K562 (cell line): ENCODE measurements around the gene CRACR2B. TPM values are rescaled to one million over a fixed set of nuclear protein-coding genes. Genes with fewer than 3 reads are reported as not detected.

Experiments used
- CBX8 ChIP-seq: fragments of 200-600 bp; sonication (generic); IDR thresholded peaks from 2 replicates; pipeline ENCODE4 v1.6.1; 2012; ENCODE audit warnings: borderline replicate concordance, mixed run types, low read depth, mild to moderate bottlenecking, moderate library complexity, mixed read lengths, low read length, control low read depth, inconsistent platforms; ENCODE audit not compliant: poor library complexity, severe bottlenecking; ENCODE audit errors: extremely low read depth
- FOXJ3 ChIP-seq: sonication (generic); formaldehyde crosslinking; IDR thresholded peaks from 2 replicates; pipeline ENCODE4 v1.4.0; 2020; ENCODE audit warnings: mild to moderate bottlenecking, missing genetic modification reagents
- GATAD2B ChIP-seq: fragments of 450-650 bp; IDR thresholded peaks from 2 replicates; pipeline ENCODE4 v1.6.1; 2017; ENCODE audit warnings: mild to moderate bottlenecking, borderline replicate concordance
- GTF2A2 ChIP-seq: IDR thresholded peaks from 2 replicates; pipeline ENCODE4 v1.6.1; 2016; ENCODE audit warnings: mild to moderate bottlenecking, missing genetic modification characterization, missing compliant biosample characterization
- GTF2E2 ChIP-seq: fragments of 200-800 bp; sonication (Bioruptor generic); IDR thresholded peaks from 2 replicates; pipeline ENCODE4 v1.6.1; 2016; ENCODE audit warnings: missing genetic modification characterization, missing compliant biosample characterization
- KLF16 ChIP-seq: IDR thresholded peaks from 2 replicates; pipeline ENCODE4 v1.6.1; 2016; ENCODE audit warnings: antibody characterized with exemption
- MXI1 ChIP-seq: IDR thresholded peaks from 2 replicates; pipeline ENCODE4 v1.6.1; 2011; ENCODE audit warnings: low read depth, mild to moderate bottlenecking, improper control_type of control experiment, low read length
- NRF1 ChIP-seq, 2 experiments: fragments of 450-650 bp; IDR thresholded peaks in 1 of 2; conservative IDR thresholded peaks in 1 of 2; 2 replicates each; pipeline ENCODE4 v1.6.1; 2014; ENCODE audit warnings: mild to moderate bottlenecking in 2 of 2
- PHB2 ChIP-seq: fragments of 450-650 bp; IDR thresholded peaks from 2 replicates; pipeline ENCODE4 v1.6.1; 2017; ENCODE audit warnings: low read depth
- ZKSCAN8 ChIP-seq: fragments of 200-800 bp; sonication (Bioruptor generic); IDR thresholded peaks from 2 replicates; pipeline ENCODE4 v1.6.1; 2016; ENCODE audit warnings: missing genetic modification characterization, missing compliant biosample characterization
- ZNF589 ChIP-seq: fragments of 200-800 bp; sonication (Bioruptor generic); IDR thresholded peaks from 2 replicates; pipeline ENCODE4 v1.6.1; 2016; ENCODE audit warnings: low read depth, missing genetic modification characterization, missing compliant biosample characterization
- ZNF696 ChIP-seq: fragments of 250-450 bp; sonication (Bioruptor Pico); conservative IDR thresholded peaks from 2 replicates; pipeline ENCODE4 v1.4.0; 2020; ENCODE audit warnings: mild to moderate bottlenecking, moderate library complexity
- ZNF780A ChIP-seq: fragments of 250-450 bp; sonication (Bioruptor Pico); IDR thresholded peaks from 2 replicates; pipeline ENCODE4 v1.5.0; 2021; ENCODE audit warnings: mild to moderate bottlenecking
- ZNF79 ChIP-seq: fragments of 250-450 bp; sonication (Bioruptor Pico); IDR thresholded peaks from 2 replicates; pipeline ENCODE4 v1.4.0; 2020; ENCODE audit warnings: low read depth, mild to moderate bottlenecking, moderate library complexity
- polyA plus RNA-seq, 8 experiments: library from polyadenylated mRNA; depleted of rRNA in 4 of 8; stranded (reverse) in 5 of 8; unstranded in 3 of 8; fragments of >200 nt; fragmentation: Nextera tagmentation in 2 of 8; fragmentation: Illumina TruSeq in 1 of 8; extraction: Ambion mirVana in 2 of 8; extraction: Trizol in 1 of 8; gene quantifications; 2 replicates each; pipeline versions ENCODE4 v1.2.1 to v1.2.3, GENCODE V29; 2011 to 2014; ENCODE audit warnings: inconsistent platforms in 1 of 8, missing spikeins in 1 of 8
- total RNA-seq, 7 experiments: library from RNA; depleted of rRNA in 6 of 7; stranded (reverse); fragments of >200 nt in 6 of 7; fragmentation: Illumina TruSeq in 2 of 7; extraction: Trizol in 2 of 7; gene quantifications; 2 replicates each; pipeline versions ENCODE4 v1.2.1 to v1.2.3, GENCODE V29; 2011 to 2021; ENCODE audit warnings: low replicate concordance in 1 of 7
- TF ChIP-seq, protein P1 (sequence below), 2 experiments: fragments of 450-650 bp; formaldehyde crosslinking in 1 of 2; IDR thresholded peaks; 2 replicates each; pipeline versions ENCODE4 v1.4.0 to v1.6.1; 2014 to 2020; ENCODE audit warnings: mild to moderate bottlenecking in 2 of 2, borderline replicate concordance in 1 of 2, low read depth in 1 of 2
- TF ChIP-seq, protein P2 (sequence below): fragments of 250-450 bp; sonication (Bioruptor Pico); IDR thresholded peaks from 2 replicates; pipeline ENCODE4 v1.4.0; 2020; ENCODE audit warnings: borderline replicate concordance
- TF ChIP-seq, protein P3 (sequence below): sonication (generic); formaldehyde crosslinking; IDR thresholded peaks from 2 replicates; pipeline ENCODE4 v1.8.1; 2022; ENCODE audit warnings: missing genetic modification reagents

CRACR2B gene
- total and polyA plus RNA-seq, 9 of the 15 experiments (the other 6 are each of a cell fraction or from before 2014, with no cell fraction given), result 0.10 to 51.0 (median 6.0) TPM

DNA sequence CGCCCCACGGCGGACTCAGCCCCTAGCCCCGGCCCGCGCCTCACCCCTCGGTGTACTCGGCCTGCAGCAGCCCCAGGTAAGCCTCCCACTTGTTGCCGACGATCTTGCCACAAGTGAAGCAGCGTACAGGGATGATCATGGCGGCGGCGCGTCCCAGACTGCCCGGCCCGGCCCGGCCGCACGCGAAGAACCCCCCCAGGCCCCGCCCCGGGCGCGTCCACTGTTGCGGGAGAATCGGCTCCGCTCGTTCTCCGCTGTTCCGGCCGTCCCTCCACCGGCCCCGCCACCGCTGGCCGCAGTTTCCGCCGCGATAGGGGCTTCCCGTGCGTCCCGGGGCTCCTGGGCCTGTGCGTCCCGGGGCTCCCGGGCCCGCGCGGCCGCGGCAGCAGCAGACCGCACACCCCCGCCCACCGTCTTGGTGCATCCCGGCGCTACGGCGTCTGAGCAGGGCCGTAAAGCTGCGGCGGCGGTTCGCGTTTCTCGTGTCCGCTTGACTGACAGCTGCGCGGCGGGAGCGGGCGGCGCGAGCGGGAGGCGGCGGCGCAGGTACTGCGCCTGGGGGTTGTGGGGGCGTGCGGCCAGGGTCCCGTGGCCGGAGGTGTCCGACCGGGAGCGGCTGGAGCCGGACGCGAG lies 14.8 kb downstream of the CRACR2B start, which contains the start of the genes POLR2L and TSPAN4 (continued):
- no peak for TF ChIP-seq PHB2
- TF ChIP-seq CBX8, result no peak
- TF ChIP-seq FOXJ3, result no peak
- no peak for TF ChIP-seq ZNF79 (CRISPR knock-in tag)
- no peak for TF ChIP-seq ZNF589 (CRISPR knock-in tag)
- TF ChIP-seq GTF2A2, result peak; percentile 52; the same call in 1 of the 2 replicates
- peak; percentile 74 for TF ChIP-seq GATAD2B
- peak; percentile 90 for TF ChIP-seq MXI1
- TF ChIP-seq GTF2E2, result 0 out of 2 replicates have a peak, but pooled peaks have one; percentile 52
- peak in 1 of 2 experiments; percentile 72; a peak in 2 of 4 replicates for TF ChIP-seq NRF1 (conservative IDR thresholded peaks at IDR 0.05 in 1 of 2, IDR thresholded peaks at IDR 0.05 in 1 of 2)
- TF ChIP-seq, protein P1, sequence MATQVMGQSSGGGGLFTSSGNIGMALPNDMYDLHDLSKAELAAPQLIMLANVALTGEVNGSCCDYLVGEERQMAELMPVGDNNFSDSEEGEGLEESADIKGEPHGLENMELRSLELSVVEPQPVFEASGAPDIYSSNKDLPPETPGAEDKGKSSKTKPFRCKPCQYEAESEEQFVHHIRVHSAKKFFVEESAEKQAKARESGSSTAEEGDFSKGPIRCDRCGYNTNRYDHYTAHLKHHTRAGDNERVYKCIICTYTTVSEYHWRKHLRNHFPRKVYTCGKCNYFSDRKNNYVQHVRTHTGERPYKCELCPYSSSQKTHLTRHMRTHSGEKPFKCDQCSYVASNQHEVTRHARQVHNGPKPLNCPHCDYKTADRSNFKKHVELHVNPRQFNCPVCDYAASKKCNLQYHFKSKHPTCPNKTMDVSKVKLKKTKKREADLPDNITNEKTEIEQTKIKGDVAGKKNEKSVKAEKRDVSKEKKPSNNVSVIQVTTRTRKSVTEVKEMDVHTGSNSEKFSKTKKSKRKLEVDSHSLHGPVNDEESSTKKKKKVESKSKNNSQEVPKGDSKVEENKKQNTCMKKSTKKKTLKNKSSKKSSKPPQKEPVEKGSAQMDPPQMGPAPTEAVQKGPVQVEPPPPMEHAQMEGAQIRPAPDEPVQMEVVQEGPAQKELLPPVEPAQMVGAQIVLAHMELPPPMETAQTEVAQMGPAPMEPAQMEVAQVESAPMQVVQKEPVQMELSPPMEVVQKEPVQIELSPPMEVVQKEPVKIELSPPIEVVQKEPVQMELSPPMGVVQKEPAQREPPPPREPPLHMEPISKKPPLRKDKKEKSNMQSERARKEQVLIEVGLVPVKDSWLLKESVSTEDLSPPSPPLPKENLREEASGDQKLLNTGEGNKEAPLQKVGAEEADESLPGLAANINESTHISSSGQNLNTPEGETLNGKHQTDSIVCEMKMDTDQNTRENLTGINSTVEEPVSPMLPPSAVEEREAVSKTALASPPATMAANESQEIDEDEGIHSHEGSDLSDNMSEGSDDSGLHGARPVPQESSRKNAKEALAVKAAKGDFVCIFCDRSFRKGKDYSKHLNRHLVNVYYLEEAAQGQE (IDR thresholded peaks at IDR 0.05; ENCODE audit: borderline replicate concordance), result peak; percentile 74
- TF ChIP-seq, protein P1 (CRISPR knock-in tag; IDR thresholded peaks at IDR 0.05; ENCODE audit: low read depth), result peak; percentile 80; the same call in 1 of the 2 replicates
- TF ChIP-seq, protein P2, sequence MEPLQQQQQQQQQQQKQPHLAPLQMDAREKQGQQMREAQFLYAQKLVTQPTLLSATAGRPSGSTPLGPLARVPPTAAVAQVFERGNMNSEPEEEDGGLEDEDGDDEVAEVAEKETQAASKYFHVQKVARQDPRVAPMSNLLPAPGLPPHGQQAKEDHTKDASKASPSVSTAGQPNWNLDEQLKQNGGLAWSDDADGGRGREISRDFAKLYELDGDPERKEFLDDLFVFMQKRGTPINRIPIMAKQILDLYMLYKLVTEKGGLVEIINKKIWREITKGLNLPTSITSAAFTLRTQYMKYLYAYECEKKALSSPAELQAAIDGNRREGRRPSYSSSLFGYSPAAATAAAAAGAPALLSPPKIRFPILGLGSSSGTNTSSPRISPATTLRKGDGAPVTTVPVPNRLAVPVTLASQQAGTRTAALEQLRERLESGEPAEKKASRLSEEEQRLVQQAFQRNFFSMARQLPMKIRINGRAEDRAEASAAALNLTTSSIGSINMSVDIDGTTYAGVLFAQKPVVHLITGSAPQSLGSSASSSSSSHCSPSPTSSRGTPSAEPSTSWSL, result no peak
- TF ChIP-seq, protein P3, sequence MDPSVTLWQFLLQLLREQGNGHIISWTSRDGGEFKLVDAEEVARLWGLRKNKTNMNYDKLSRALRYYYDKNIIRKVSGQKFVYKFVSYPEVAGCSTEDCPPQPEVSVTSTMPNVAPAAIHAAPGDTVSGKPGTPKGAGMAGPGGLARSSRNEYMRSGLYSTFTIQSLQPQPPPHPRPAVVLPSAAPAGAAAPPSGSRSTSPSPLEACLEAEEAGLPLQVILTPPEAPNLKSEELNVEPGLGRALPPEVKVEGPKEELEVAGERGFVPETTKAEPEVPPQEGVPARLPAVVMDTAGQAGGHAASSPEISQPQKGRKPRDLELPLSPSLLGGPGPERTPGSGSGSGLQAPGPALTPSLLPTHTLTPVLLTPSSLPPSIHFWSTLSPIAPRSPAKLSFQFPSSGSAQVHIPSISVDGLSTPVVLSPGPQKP (CRISPR knock-in tag), result no peak
- TF ChIP-seq ZNF780A (CRISPR knock-in tag), result no peak
- TF ChIP-seq ZKSCAN8 (CRISPR knock-in tag), result no peak
- TF ChIP-seq ZNF696 (CRISPR knock-in tag), result no peak
- peak; percentile 60; the same call in 1 of the 2 replicates for TF ChIP-seq KLF16
